Stomach (tissue), 9 donors: ENCODE results near the gene GCNT1. TPM values are rescaled to one million over a fixed set of nuclear protein-coding genes. Genes with fewer than 3 reads are reported as not detected.
A peak's percentile ranks its signal among the peaks of the same experiment; 100 is the strongest.

Experiments
- DNase-seq, 2 donors: peaks; one replicate each; pipeline versions ENCODE4 v3.0.0 to v3.0.0-alpha.2; 2013 to 2019
- H3K27ac ChIP-seq, 5 donors: fragments of 200-600 bp in 4 of 5; sonication (generic) in 4 of 5; one replicate each; pipeline ENCODE4 v1.5.1; 2013 to 2019; ENCODE audit warnings: mild to moderate bottlenecking in 1 of 5, moderate library complexity in 1 of 5
- H3K27me3 ChIP-seq, 3 donors: fragments of 200-600 bp; sonication (generic); one replicate each; pipeline ENCODE4 v1.5.1; 2017 to 2019; ENCODE audit warnings: mixed run types in 1 of 3
- H3K36me3 ChIP-seq, 4 donors: fragments of 200-600 bp; sonication (generic); 1 replicate in 3 of 4; 2 replicates in 1 of 4; pipeline ENCODE4 v1.5.1; 2016 to 2019
- H3K4me1 ChIP-seq, 4 donors: fragments of 200-600 bp; sonication (generic); one replicate each; pipeline ENCODE4 v1.5.1; 2016 to 2019
- H3K4me3 ChIP-seq, 4 donors: fragments of 200-600 bp; sonication (generic) in 3 of 4; one replicate each; pipeline ENCODE4 v1.5.1; 2016 to 2019; ENCODE audit warnings: mild to moderate bottlenecking in 1 of 4
- H3K9me3 ChIP-seq, 4 donors: fragments of 200-600 bp; sonication (generic); one replicate each; pipeline ENCODE4 v1.5.1; 2016 to 2019
- EP300 ChIP-seq: sonication (generic); formaldehyde crosslinking; IDR thresholded peaks from one replicate; pipeline ENCODE4 v1.6.1; 2017; ENCODE audit warnings: antibody characterized with exemption
- POLR2A ChIP-seq, 4 donors: fragments of 450-650 bp; IDR thresholded peaks; one replicate each; pipeline ENCODE4 v1.6.1; 2016; ENCODE audit warnings: antibody characterized with exemption in 4 of 4, control low read depth in 2 of 4, mild to moderate bottlenecking in 1 of 4, moderate library complexity in 1 of 4
- POLR2AphosphoS5 ChIP-seq, 3 donors: sonication (generic); formaldehyde crosslinking; IDR thresholded peaks; one replicate each; pipeline ENCODE4 v1.6.1; 2016; ENCODE audit warnings: antibody characterized with exemption in 3 of 3
- WGBS, 5 donors: extraction: QIAGEN DNeasy Blood & Tissue Kit in 3 of 5; methylation state at CpG; one replicate each; pipeline versions ENCODE4 v1.1.5 to v1.1.7; 2013 to 2018; 5-methylcytosine and 5-hydroxymethylcytosine counted together
- intact Hi-C: fragments of 100-400 bp; cut with DNase I; formaldehyde crosslinking; loops from one replicate; pipeline ENCODE4 v1.15.1; 2023; ENCODE audit warnings: low total_unique reads
- polyA plus RNA-seq, 3 donors: library from polyadenylated mRNA; stranded (reverse); fragments of 200-250 nt; gene quantifications; one replicate each; pipeline ENCODE4 v1.2.3, GENCODE V29; 2013
- total RNA-seq, 5 donors: library from RNA; depleted of rRNA; stranded (reverse); fragments of >200 nt; gene quantifications; one replicate each; pipeline versions ENCODE4 v1.1.0 to v1.2.3, GENCODE V29; 2014 to 2016
- TF ChIP-seq, protein P1 (sequence below), 7 experiments: fragments of 450-650 bp in 4 of 7; fragments of 200-600 bp in 3 of 7; sonication (generic) in 3 of 7; IDR thresholded peaks; one replicate each; pipeline ENCODE4 v1.5.1; 2016 to 2019; ENCODE audit warnings: antibody characterized with exemption in 7 of 7, control low read depth in 2 of 7, mild to moderate bottlenecking in 1 of 7
- donor health status: healthy with polysubstance abuse.
- donor health status: Bipolar disorder and iron deficiency.
- donor health status: healthy.

GCNT1 gene
- total and polyA plus RNA-seq, 8 donors, result 3.1 to 136 (median 11.6) TPM

DNA sequence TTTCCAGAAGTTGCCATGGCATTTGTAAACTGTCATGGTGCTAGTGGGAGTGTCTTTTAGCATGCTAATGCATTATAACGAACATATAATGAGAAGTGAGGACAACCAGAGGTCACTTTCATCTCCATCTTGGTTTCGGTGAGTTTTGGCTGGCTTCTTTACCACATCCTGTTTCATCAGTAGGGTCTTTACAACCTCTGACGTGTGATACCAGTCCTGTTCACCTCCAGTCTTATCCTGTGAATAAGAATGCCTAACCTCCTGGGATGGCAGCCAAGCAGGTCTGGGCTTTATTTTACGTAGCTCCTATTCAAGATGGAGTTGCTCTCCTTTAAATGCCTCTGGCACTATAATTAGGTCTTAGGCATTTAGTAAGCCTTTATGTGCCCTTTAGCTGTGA, 44.3 kb upstream of the GCNT1 start:
- TF ChIP-seq, protein P1, sequence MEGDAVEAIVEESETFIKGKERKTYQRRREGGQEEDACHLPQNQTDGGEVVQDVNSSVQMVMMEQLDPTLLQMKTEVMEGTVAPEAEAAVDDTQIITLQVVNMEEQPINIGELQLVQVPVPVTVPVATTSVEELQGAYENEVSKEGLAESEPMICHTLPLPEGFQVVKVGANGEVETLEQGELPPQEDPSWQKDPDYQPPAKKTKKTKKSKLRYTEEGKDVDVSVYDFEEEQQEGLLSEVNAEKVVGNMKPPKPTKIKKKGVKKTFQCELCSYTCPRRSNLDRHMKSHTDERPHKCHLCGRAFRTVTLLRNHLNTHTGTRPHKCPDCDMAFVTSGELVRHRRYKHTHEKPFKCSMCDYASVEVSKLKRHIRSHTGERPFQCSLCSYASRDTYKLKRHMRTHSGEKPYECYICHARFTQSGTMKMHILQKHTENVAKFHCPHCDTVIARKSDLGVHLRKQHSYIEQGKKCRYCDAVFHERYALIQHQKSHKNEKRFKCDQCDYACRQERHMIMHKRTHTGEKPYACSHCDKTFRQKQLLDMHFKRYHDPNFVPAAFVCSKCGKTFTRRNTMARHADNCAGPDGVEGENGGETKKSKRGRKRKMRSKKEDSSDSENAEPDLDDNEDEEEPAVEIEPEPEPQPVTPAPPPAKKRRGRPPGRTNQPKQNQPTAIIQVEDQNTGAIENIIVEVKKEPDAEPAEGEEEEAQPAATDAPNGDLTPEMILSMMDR (IDR thresholded peaks at IDR 0.05), result no peak
- TF ChIP-seq POLR2A (IDR thresholded peaks at IDR 0.05) (no peak), EP300 (no peak), POLR2AphosphoS5 (IDR thresholded peaks at IDR 0.05) (no peak)
- WGBS, 5 donors, result 30 to 48% (median 38%) methylated on average over 4 of the region's 4 CpGs

DNA sequence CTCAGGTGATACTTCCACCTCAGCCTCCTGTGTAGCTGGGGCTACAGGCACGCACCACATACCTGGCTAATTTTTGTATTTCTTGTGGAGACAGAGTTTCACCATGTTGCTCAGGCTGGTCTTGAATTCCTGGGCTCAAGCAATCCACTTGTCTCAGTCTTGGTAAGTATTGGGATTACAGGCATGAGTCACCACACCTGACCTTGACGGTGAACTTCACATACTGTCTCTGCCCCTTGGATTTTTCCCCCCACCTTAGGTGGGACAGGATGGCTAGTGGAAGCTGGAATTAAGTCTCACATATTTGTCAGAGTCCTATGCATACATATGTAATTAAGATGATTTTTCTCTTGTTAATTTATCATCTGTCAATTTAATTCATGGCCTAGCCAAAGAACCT, 43.8 kb upstream of the GCNT1 start:
- H3K4me1 ChIP-seq, result peaks cover 5 to 27% (median 12%) of the 10 kb centered on the region in 4 donors
- intact Hi-C loops, result no loop called here
- peak overlapping the region; percentile 46 to 82 (median 65) for H3K27ac ChIP-seq
- no peaks in the 10 kb centered on the region for H3K36me3 ChIP-seq
- TF ChIP-seq, protein P1 (IDR thresholded peaks at IDR 0.05), result no peak
- no peak for TF ChIP-seq POLR2AphosphoS5 (IDR thresholded peaks at IDR 0.05)
- TF ChIP-seq POLR2A (IDR thresholded peaks at IDR 0.05), result no peak
- TF ChIP-seq EP300, result no peak
- DNase-seq, result no peak
- no peak overlapping the region for H3K4me3 ChIP-seq
- WGBS, 5 donors, result 51 to 70% (median 66%) methylated on average over 2 of the region's 2 CpGs
- peaks cover 0 to 13% (median 2%) of the 10 kb centered on the region in 4 donors for H3K9me3 ChIP-seq
- no peaks in the 10 kb centered on the region for H3K27me3 ChIP-seq

More for the DNA sequence above, 44.3 kb upstream of the GCNT1 start:
- no peaks in the 10 kb centered on the region for H3K36me3 ChIP-seq
- no peak overlapping the region for H3K4me3 ChIP-seq
- intact Hi-C loops, result no loop called here
- no peak for DNase-seq
- H3K9me3 ChIP-seq, result peaks cover 0 to 13% (median 2%) of the 10 kb centered on the region in 4 donors
- peaks cover 5 to 27% (median 12%) of the 10 kb centered on the region in 4 donors for H3K4me1 ChIP-seq
- H3K27me3 ChIP-seq, result no peaks in the 10 kb centered on the region
- peak overlapping the region; percentile 46 to 82 (median 65) for H3K27ac ChIP-seq

DNA sequence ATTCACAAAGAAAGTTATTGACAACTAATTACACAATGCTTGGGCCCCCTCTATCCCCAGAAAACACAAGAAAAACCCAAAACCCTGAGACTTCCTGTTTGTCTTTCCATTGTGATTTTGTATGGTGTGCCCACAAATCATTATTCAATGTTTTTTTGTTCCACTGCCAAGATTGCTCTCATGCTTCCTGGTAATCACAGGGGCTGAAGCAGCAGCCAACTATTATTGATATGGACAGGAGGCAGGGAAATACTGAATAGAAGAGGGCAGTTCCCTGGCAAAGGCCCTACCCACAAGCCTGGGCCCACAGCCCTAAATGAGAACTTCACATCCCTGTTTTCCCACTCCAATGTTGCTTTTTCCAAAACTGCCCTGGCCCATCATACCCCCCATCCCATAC, 43.3 kb upstream of the GCNT1 start:
- intact Hi-C loops, result no loop called here
- peak; percentile 40 to 56 for DNase-seq
- H3K27ac ChIP-seq, result peak overlapping the region; percentile 46 to 82 (median 65)

DNA sequence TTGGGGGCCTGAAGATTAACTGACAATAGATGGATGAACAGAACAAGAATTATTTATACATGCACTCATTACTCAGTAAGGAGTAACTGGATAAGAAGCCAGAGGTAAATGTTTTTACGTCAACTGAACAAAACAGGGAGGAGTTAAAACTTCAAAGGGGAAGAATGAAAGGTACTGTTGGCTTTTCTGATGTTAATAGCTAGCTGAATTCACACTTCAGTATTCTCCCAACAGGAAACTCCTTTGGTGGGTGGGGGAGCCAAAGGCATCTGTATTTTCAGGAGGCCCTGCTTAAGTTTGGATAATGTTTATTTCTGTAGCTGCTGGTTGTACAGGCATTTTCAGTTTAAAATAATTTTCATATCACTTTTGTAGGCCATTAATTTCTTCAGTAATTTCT, 41.6 kb upstream of the GCNT1 start:
- Histone ChIP-seq H3K4me1 (peaks cover 5 to 27% (median 12%) of the 10 kb centered on the region in 4 donors), H3K27me3 (no peaks in the 10 kb centered on the region), H3K27ac (no peak overlapping the region), H3K36me3 (no peaks in the 10 kb centered on the region), H3K9me3 (peaks cover 0 to 13% (median 2%) of the 10 kb centered on the region in 4 donors), H3K4me3 (no peak overlapping the region)
- DNase-seq, result peak in 1 of 2 donors; percentile 26
- no peak for TF ChIP-seq POLR2A (IDR thresholded peaks at IDR 0.05)
- no peak for TF ChIP-seq POLR2AphosphoS5 (IDR thresholded peaks at IDR 0.05)
- no peak for TF ChIP-seq EP300
- TF ChIP-seq, protein P1 (IDR thresholded peaks at IDR 0.05), result no peak
- intact Hi-C loops, result no loop called here
- 0 to 28% (median 17%) methylated on average over 1 of the region's 1 CpG for WGBS, 5 donors

More for the DNA sequence above, 43.3 kb upstream of the GCNT1 start:
- Histone ChIP-seq H3K36me3 (no peaks in the 10 kb centered on the region), H3K4me1 (peaks cover 5 to 27% (median 12%) of the 10 kb centered on the region in 4 donors), H3K4me3 (no peak overlapping the region), H3K9me3 (peaks cover 0 to 13% (median 2%) of the 10 kb centered on the region in 4 donors), H3K27me3 (no peaks in the 10 kb centered on the region)
- TF ChIP-seq POLR2A (IDR thresholded peaks at IDR 0.05) (no peak), POLR2AphosphoS5 (IDR thresholded peaks at IDR 0.05) (peak in 2 of 3 donors; percentile 60 to 69)

DNA sequence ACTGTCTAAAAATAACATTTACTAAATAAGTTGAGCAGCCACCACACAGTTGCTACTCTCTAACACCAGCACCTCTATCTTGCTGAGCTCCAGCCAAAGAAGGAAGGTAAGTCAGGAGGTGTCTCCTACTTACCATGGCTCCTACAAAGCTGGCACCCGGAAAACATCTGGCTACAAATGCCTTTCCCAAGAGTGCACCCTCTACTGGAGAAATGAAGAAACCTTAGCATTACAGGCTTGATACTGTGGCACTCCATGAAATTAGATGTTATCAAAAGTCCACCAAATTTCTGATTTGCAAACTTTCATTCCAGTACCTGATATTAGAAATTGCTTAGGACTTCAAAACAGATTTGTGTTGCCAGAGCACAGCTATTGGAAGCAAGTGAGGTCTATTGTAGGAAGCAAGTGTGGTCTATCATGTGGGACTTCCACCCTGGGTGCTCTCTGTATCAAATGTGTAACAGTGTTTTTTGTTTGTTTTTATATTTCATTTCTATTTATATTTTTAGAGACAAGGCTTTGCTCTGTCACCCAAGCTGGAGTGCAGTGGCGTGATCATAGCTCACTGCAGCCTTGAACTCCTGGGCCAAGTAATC, 39.1 kb upstream of the GCNT1 start:
- H3K27me3 ChIP-seq, result no peaks in the 10 kb centered on the region
- peaks cover 11 to 25% (median 12%) of the 10 kb centered on the region in 4 donors for H3K4me1 ChIP-seq
- intact Hi-C loops, result no loop called here
- no peaks in the 10 kb centered on the region for H3K36me3 ChIP-seq
- WGBS, 5 donors, result 71 to 82% (median 76%) methylated on average over 2 of the region's 2 CpGs
- no peak overlapping the region for H3K27ac ChIP-seq
- DNase-seq, result no peak
- no peak overlapping the region for H3K4me3 ChIP-seq
- TF ChIP-seq, protein P1 (IDR thresholded peaks at IDR 0.05), result peak in 1 of 7 experiments; percentile 46
- no peak for TF ChIP-seq POLR2A (IDR thresholded peaks at IDR 0.05)
- no peak for TF ChIP-seq EP300
- no peak for TF ChIP-seq POLR2AphosphoS5 (IDR thresholded peaks at IDR 0.05)
- H3K9me3 ChIP-seq, result peaks cover 0 to under 1% (median 0%) of the 10 kb centered on the region in 4 donors
